KOPT-K1 (cell line): Measurements from ENCODE around the gene PIM1.
A peak's percentile ranks its signal among the peaks of the same experiment; 100 is the strongest.
"Not testable (repeated sequence)": the region's sequence is repeated elsewhere in the genome, so short reads cannot be mapped to it uniquely, and the experiment has no call there.

ENCODE experiments used
- H3K27ac ChIP-seq: fragments of 200-600 bp; sonication (generic); 2 replicates; pipeline ENCODE4 v1.5.1; 2016; ENCODE audit warnings: antibody characterized with exemption, mild to moderate bottlenecking, low read depth, low read length; ENCODE audit not compliant: poor library complexity, severe bottlenecking
- H3K36me3 ChIP-seq: fragments of 200-600 bp; sonication (generic); 2 replicates; pipeline ENCODE4 v1.5.1; 2017; ENCODE audit warnings: antibody characterized with exemption, mild to moderate bottlenecking, low read length, moderate library complexity; ENCODE audit not compliant: insufficient read depth
- H3K9me3 ChIP-seq: fragments of 200-600 bp; sonication (generic); 2 replicates; pipeline ENCODE4 v1.5.1; 2017; ENCODE audit warnings: antibody characterized with exemption, low read length, mild to moderate bottlenecking; ENCODE audit not compliant: insufficient read depth, poor library complexity, severe bottlenecking

The PIM1 gene

DNA sequence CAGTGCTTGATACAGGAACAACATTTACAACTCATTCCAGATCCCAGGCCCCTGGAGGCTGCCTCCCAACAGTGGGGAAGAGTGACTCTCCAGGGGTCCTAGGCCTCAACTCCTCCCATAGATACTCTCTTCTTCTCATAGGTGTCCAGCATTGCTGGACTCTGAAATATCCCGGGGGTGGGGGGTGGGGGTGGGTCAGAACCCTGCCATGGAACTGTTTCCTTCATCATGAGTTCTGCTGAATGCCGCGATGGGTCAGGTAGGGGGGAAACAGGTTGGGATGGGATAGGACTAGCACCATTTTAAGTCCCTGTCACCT lies 4.2 kb downstream of the PIM1 start:
- Histone ChIP-seq H3K9me3 (no peaks in the 10 kb centered on the region), H3K36me3 (peaks cover 61% of the 10 kb centered on the region), H3K27ac (peak overlapping the region; percentile 95)

DNA sequence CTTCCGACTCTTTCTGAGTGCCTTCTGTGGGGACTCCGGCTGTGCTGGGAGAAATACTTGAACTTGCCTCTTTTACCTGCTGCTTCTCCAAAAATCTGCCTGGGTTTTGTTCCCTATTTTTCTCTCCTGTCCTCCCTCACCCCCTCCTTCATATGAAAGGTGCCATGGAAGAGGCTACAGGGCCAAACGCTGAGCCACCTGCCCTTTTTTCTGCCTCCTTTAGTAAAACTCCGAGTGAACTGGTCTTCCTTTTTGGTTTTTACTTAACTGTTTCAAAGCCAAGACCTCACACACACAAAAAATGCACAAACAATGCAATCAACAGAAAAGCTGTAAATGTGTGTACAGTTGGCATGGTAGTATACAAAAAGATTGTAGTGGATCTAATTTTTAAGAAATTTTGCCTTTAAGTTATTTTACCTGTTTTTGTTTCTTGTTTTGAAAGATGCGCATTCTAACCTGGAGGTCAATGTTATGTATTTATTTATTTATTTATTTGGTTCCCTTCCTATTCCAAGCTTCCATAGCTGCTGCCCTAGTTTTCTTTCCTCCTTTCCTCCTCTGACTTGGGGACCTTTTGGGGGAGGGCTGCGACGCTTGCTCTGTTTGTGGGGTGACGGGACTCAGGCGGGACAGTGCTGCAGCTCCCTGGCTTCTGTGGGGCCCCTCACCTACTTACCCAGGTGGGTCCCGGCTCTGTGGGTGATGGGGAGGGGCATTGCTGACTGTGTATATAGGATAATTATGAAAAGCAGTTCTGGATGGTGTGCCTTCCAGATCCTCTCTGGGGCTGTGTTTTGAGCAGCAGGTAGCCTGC lies 4.8 kb downstream of the PIM1 start:
- H3K27ac ChIP-seq, result peak overlapping the region; percentile 95
- peaks cover 61% of the 10 kb centered on the region for H3K36me3 ChIP-seq
- no peaks in the 10 kb centered on the region for H3K9me3 ChIP-seq

DNA sequence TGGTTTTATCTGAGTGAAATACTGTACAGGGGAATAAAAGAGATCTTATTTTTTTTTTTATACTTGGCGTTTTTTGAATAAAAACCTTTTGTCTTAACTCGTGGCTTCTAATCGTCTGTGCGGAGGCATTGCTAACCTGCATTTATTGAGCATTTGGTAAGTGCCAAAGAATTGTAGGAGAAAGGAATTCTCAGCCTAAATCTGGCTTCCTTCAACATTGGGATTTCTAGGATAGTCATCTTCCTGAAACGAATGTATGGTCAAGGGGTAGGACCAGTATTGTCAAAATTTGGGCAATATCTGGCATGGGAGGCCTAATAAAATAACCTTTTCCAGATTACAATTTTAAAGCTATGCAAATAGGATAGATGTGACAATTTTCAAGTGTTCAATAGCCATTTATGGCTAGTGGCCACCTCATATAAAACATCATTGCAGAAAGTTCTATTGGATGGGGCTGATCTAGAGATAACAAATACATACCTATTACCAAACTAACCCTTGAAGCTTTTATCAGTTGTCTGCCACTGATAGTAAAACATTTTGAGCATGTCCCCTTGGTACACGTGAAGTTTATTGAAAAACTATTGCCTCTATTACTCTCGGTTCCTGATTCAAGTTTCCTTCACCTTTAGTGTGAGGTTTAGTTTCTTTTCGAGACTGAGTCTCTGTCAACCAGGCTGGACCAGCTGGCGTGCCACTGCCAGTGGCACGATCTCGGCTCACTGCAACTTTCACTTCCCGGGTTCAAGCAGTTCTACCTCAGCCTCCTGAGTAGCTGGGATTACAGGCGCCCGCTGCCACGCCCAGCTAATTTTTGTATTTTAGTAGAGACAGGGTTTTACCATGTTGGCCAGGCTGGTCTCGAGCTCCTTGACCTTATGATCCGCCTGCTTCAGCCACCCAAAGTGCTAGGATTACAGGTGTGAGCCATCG lies 5.6 kb downstream of the PIM1 start:
- peak overlapping the region; percentile 95 for H3K27ac ChIP-seq
- no peaks in the 10 kb centered on the region for H3K9me3 ChIP-seq
- H3K36me3 ChIP-seq, result peaks cover 61% of the 10 kb centered on the region

DNA sequence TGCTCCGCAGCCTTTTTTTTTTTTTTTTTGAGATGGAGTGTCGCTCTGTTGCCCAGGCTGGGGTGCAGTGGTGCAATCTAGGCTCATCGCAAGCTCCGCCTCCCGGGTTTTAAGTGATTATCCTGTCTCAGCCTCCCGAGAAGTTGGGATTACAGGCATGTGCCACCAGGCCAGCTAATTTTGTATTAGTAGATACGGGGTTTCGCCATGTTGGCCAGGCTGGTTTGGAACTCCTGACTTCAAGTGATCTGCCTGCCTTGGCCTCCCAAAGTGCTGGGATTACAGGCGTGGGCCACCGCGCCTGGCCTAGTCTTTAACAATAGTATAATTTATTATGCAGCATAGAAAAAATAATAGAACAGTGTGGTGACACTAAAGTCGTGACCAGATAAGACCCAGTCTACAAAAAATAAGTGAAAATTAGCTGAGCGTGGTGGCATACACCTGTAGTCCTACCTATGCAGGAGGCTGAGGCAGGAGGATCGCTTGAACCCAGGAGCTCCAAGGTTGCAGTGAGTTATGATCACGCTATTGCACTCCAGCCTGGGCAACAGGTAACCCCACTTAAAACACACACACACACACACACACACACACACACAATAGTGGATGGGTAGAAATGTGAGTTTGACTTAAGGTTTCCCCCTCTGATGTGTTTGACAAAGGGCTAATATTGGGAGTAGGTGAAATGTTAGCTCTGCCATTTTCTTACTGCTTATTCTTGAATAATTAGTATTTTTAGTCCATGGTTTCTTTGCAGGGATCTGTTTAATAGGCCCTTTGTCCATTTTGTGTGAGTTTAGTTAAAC lies 6.5 kb downstream of the PIM1 start:
- Histone ChIP-seq H3K27ac (peak overlapping the region; percentile 95), H3K36me3 (peaks cover 53% of the 10 kb centered on the region), H3K9me3 (no peaks in the 10 kb centered on the region)

DNA sequence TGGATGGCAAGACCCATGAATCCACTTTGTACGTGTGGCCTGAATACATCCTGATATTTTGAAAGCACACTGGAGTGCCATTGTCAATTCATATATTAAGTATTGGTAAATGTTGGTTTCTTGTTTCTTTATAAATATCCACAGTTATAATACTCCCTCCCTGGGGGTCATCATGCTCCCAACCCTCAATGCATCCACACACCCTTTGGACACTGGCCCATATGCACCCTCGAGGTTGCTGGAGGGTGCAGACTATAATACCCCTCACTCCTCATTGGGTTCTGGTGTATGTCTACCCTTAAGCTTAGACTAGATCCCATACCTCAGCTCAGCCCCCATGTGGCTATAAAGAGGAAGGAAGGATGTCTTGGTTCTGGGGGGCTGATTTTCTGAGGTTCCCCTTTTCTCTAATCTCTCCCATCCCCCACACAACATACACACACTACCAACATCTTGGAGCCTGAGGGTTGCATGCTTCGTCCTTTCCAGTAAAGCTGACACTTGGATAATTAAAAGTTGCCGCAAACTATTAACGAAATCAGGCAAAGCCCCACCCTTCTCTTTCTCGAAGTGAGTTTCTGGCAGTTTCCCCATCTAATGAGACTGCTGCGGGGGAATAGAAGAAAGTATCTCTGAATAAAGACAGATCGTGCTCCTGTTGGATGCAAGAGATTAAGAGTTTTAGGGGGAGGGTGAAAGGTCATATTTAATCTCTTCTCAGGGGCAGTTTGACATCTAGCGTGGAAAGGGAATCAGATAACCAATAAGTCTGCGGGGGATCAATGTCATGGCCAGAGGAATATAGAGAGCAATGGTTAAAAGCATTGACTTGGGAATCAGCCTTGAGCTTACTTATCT lies 7.4 kb downstream of the PIM1 start:
- H3K27ac ChIP-seq, result peak overlapping the region; percentile 95
- peaks cover 45% of the 10 kb centered on the region for H3K36me3 ChIP-seq
- no peaks in the 10 kb centered on the region for H3K9me3 ChIP-seq

DNA sequence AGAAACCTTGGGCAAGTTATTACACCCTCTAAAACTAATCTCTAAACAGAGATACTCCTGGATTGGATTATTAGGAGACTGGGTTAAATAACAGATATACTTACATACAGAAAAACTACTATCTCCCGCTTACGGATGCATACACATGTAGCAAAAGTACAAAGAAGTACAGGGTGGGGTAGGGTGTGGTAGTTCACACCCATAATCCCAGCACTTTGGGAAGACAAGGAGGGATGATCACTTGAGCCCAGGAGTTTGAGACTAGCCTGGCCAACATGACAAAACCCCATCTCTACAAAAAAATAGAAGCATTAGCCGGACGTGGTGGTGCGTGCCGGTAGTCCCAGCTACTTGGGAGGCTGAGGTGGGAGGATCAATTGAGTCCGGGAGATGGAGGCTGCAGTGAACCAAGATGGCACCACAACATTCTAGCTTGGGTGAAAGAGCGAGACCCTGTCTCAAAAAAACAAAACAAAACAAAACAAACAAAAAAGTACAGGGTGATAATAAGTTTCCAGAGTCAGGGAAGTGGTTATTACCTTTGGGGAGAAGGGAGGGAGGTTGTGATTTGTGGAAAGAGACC lies 8.1 kb downstream of the PIM1 start:
- Histone ChIP-seq H3K36me3 (peaks cover 37% of the 10 kb centered on the region), H3K27ac (peak overlapping the region; percentile 95), H3K9me3 (no peaks in the 10 kb centered on the region)

DNA sequence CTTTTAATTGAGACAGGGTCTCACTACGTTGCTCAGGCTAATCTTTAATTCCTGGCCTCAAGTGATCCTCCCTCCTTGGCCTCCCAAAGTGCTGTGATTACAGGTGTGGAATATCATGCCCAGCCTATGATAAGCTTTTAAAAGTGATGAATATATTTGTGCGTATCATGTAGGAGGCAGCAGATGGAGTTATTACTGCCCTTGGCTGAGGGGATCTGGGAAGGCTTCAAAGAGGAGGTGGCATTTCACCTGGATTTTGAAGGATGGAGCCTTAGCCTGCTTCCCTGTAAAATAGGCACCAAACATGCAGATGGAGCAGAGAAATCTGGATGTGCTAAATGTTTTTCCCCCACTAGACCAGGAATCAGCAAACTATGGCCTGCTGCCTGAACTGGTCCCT lies 10.1 kb downstream of the PIM1 start:
- H3K9me3 ChIP-seq, result no peaks in the 10 kb centered on the region
- peak overlapping the region; percentile 100 for H3K27ac ChIP-seq
- peaks cover 17% of the 10 kb centered on the region for H3K36me3 ChIP-seq

DNA sequence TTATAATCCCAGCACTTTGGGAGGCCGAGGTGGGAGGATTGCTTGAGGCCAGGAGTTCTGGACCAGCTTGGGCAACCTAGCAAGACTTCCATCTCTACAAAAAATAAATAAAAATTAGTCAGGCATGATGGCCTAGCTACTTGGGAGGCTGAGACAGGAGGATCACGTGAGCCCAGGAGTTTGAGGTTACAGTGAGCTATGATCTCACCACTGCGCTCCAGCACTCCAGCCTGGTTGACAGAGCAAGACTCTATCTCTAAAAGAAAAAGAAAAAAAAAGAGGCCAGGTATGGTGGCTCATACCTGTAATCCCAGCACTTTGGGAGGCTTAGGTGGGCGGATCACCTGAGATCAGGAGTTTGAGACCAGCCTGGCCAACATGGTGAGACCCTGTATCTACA lies 10.7 kb downstream of the PIM1 start:
- H3K9me3 ChIP-seq, result not testable (repeated sequence)
- H3K27ac ChIP-seq, result peak overlapping the region; percentile 100
- H3K36me3 ChIP-seq, result peaks cover 12% of the 10 kb centered on the region

DNA sequence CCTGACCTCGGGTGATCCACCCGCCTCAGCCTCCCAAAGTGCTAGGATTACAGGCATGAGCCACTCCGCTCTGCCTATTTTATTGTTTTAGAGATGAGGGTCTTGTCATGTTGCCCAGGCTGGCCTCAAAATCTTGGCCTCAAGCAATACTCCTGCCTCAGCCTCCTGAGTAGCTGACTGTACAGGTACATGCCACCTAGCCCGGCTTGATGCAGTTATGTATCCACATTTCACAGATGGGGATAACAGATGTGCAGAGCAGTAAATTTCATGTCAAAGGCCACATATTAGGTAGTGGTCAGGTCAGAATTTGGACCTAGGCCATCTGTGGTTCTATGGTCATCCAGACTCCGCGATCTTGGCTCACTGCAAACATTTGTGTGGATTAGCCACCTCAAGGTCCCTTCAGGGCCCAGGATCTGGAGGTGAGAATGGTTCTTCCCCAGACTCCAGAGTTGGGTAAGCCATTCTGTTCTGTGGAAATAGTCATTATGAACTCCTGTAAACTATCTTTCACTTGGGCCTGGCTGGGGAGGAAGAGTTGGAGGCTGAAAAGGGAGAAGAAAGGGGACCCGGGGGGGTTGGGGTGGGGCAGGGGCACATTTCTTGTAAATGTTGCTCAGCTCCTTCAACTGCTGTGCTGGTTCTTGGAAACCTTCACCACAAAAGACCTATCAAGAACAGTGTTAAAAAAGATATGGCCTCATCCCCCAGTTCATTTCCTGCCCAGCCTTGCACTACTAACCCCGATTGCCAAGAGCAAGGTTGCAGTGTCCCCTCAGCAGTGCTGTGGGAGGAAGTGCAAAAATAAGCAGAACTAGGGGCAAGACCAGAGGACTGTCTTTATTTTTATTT lies 13.0 kb downstream of the PIM1 start:
- Histone ChIP-seq H3K27ac (peak overlapping the region; percentile 100), H3K36me3 (no peaks in the 10 kb centered on the region), H3K9me3 (no peaks in the 10 kb centered on the region)

DNA sequence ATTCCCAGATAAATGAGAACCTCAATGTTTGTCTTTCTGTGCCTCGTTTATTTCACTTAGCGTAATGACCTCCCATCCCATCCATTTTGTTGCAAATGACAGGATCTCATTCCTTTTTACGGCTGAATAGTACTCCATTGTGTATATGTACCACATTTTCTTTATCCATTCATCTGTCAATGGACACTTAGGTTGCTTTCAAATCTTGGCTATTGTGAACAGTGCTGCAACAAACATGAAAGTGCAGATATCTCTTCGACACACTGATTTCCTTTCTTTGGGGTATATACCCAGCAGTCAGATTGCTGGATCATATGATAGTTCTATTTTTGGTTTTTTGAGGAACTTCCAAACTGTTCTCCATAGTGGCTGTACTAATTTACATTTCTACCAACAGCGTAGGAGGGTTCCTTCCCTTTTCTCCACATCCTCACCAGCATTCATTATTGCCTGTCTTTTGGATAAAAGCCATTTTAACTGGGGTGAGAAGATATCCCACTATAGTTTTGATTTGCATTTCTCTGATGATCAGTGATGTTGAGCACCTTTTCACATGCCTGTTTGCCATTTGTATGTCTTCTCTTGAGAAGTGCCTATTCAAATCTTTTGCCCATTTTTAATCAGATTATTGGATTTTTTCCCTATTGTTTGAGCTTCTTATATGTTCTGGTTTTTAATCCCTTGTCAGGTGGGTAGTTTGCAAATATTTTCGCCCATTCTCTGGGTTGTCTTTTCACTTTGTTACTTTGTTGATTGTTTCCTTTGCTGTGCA lies 16.2 kb downstream of the PIM1 start:
- not testable (repeated sequence) for H3K36me3 ChIP-seq, H3K9me3 ChIP-seq
- peak overlapping the region; percentile 100 for H3K27ac ChIP-seq

DNA sequence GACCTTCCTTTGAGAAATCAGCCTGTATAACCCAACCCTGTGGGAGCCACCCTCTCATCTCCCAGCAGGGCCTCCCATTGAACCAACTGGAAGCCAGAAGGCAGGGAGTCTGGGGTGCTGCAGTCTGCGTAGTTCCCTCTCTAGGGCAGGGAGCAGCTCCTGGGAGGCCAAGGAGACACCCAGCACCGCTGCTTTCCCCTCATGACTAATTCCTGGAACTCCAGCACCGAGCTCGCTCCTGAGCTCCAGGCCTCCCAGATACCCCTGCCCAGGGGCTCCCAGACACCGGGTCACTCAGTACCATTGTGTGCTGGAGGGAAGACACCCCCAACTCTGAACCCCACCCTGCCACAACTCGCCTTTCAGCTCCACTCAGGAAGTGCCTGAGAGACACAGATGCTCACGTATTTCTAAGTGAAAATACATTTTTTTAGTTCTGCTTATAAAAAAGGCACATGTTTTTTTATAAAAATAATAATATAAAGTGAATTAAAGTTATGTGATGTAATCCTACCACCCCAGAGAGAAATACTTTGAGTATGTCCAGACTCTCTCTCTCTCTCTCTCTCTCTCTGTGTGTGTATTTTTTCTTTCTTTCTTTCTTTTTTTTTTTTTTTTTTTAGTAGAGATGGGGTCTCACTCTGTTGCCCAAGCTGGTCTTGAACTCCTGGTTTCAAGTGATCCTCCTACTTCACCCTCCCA lies 17.5 kb downstream of the PIM1 start:
- peak overlapping the region; percentile 100 for H3K27ac ChIP-seq
- H3K36me3 ChIP-seq, result no peaks in the 10 kb centered on the region
- no peaks in the 10 kb centered on the region for H3K9me3 ChIP-seq

DNA sequence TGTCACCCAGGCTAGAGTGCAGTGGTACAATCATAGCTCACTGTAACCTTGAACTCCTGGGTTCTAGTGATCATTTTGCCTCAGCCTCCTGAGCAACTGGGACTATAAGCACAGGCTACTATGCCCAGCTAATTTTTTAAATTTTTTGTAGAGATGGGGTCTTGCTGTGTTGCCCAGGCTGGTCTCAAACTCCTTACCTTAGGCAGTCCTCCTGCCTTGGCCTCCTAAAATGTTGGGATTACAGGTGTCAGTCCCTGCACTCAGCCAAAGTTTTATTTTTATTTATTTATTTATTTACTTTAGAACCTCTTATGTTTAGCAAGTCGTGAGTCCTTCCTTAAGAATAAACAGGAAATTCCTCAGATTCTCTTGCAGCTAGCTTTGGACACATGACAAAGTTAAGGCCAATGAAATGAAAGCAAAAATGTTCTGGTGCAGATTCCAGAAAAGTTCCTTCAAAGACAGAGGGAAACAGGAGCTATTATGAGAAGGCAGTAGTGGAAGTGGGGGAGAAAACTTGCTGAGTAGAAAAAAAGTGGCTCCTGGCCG lies 19.1 kb downstream of the PIM1 start:
- no peaks in the 10 kb centered on the region for H3K36me3 ChIP-seq
- no peaks in the 10 kb centered on the region for H3K9me3 ChIP-seq
- peak overlapping the region; percentile 100 for H3K27ac ChIP-seq
